Measurements from ENCODE around the gene MYOF.

MYOF gene

DNA sequence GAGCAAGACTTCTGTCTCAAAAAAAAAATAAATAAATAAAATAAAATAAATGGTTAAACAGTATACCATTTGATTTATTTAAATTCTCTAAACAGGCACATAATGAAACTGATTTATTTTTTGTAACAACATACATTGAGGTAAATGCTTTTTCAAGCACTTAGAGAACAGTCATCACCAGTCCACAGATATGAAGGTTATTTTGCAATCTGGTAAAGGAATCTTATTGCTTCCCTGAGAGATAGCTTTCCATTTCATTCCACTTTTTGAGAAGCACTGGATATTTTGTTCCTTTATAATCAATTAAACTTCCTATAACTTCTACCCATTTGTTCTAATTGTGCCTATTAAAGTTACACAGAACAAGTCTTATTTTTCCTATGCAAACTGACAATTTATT lies 19.5 kb upstream of the MYOF start:
- Histone ChIP-seq H3K4me1 (ENCODE audit: control insufficient read depth, low read depth, low read length) (no peaks in the 10 kb centered on the region), H3K9me3 (ENCODE audit: control insufficient read depth, low read depth, low read length) (no peaks in the 10 kb centered on the region), H3K9ac (ENCODE audit: low read length) (no peak overlapping the region), H3K27me3 (ENCODE audit: control insufficient read depth, insufficient read depth, low read length) (no peaks in the 10 kb centered on the region), H3K4me3 (ENCODE audit: low read length) (no peak overlapping the region), H3K27ac (ENCODE audit: low read length) (no peak overlapping the region), H3K36me3 (ENCODE audit: control insufficient read depth, low read depth, low read length) (peaks cover 30% of the 10 kb centered on the region)

DNA sequence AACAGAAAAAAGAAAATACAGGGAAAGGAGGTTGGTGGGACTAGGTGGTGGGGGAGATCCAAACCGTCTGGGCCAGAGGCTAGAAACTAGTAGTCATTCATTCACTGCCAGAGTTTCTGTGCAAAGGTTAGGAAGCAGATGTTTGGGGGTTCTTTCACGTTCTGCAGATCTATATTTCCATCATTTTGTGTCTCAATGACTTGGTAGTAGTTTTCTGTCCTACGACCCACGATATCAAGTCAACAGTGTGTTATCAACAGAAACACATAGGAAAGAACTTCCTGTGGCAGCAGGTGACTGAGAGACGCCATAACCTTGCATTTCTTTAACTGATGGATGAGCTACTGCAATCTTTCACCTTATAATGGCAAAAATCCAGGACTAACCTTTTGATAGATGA lies 16.0 kb upstream of the MYOF start:
- no peak overlapping the region for H3K27ac ChIP-seq (ENCODE audit: low read length)
- H3K27me3 ChIP-seq (ENCODE audit: control insufficient read depth, insufficient read depth, low read length) = peaks cover 12% of the 10 kb centered on the region
- H3K4me1 ChIP-seq (ENCODE audit: control insufficient read depth, low read depth, low read length) = no peaks in the 10 kb centered on the region
- H3K9ac ChIP-seq (ENCODE audit: low read length) = no peak overlapping the region
- H3K36me3 ChIP-seq (ENCODE audit: control insufficient read depth, low read depth, low read length) = peaks cover 14% of the 10 kb centered on the region
- H3K4me3 ChIP-seq (ENCODE audit: low read length) = no peak overlapping the region
- no peaks in the 10 kb centered on the region for H3K9me3 ChIP-seq (ENCODE audit: control insufficient read depth, low read depth, low read length)

DNA sequence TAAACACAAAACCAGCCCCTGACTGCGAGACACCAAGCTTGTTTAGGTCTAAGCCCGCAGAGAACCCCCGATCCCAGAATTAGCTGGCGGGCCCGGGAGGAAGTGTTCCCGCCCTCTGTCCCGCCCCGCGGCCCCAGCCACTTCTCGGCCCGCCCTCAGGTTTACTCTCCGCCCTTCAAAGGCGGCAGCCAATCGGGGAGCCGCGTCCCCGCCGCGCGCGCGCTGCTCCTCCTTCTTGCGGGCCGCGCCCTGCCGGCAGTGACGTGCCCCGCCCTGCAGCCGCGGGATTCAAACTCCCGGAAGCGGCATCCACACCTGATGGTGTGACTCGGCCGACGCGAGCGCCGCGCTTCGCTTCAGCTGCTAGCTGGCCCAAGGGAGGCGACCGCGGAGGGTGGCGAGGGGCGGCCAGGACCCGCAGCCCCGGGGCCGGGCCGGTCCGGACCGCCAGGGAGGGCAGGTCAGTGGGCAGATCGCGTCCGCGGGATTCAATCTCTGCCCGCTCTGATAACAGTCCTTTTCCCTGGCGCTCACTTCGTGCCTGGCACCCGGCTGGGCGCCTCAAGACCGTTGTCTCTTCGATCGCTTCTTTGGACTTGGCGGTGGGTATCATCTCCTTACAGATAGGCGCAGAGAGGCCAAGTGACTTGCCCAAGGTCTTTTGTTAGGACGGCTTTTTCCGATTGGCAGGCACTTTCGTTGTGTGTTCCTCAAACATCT lies 14.3 kb upstream of the MYOF start, which contains the start of gene CEP55:
TSS of gene CEP55 (plus strand) at position 291 of the 720 bp plus-strand sequence. CDS start 3,440 bp downstream, outside the sequence.
- Histone ChIP-seq H3K9ac (ENCODE audit: low read length) (peak within 1 kb of the TSS; percentile 55), H3K27ac (ENCODE audit: low read length) (no peak within 1 kb of the TSS), H3K9me3 (ENCODE audit: control insufficient read depth, low read depth, low read length) (no peaks in the 10 kb centered on the region), H3K4me1 (ENCODE audit: control insufficient read depth, low read depth, low read length) (no peaks in the 10 kb centered on the region), H3K27me3 (ENCODE audit: control insufficient read depth, insufficient read depth, low read length) (peaks cover 12% of the 10 kb centered on the region), H3K4me3 (ENCODE audit: low read length) (peak within 1 kb of the TSS; percentile 89), H3K36me3 (ENCODE audit: control insufficient read depth, low read depth, low read length) (peaks cover 4% of the 10 kb centered on the region)

DNA sequence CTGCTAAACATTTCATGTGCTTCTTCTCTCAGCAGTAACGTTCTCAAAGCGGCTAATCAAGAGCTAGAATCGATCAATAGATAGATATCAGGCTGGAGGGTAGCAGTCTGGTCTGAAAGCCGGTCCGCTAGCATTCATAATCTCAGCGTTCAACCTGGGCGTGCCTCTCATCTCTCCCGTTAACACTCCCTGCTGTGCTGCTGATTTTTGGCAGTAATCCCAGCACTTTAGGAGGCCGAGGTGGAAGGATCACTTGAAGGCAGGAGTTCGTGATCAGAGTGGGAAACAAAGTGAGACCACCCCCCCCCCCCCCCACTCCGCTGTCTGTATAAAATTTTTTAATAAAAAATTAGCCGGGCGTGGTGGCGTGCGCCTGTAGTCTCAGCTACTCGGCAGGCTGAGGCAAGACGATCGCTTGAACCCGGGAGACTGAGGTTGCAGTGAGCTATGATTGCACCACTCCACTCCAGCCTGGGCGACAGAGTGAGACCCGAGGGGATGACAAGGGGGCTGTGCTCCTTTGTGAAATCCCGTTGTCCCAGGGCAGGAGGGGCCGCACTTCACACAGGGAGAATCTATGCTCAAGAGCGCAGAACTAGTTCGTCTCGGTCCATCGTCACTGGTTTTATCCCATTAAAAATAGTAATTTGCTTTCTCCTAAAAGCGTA lies 13.7 kb upstream of the MYOF start:
- H3K27me3 ChIP-seq (ENCODE audit: control insufficient read depth, insufficient read depth, low read length) = peaks cover 12% of the 10 kb centered on the region
- peak overlapping the region; percentile 55 for H3K9ac ChIP-seq (ENCODE audit: low read length)
- peaks cover 4% of the 10 kb centered on the region for H3K36me3 ChIP-seq (ENCODE audit: control insufficient read depth, low read depth, low read length)
- no peaks in the 10 kb centered on the region for H3K4me1 ChIP-seq (ENCODE audit: control insufficient read depth, low read depth, low read length)
- peak overlapping the region; percentile 89 for H3K4me3 ChIP-seq (ENCODE audit: low read length)
- H3K27ac ChIP-seq (ENCODE audit: low read length) = no peak overlapping the region
- no peaks in the 10 kb centered on the region for H3K9me3 ChIP-seq (ENCODE audit: control insufficient read depth, low read depth, low read length)

DNA sequence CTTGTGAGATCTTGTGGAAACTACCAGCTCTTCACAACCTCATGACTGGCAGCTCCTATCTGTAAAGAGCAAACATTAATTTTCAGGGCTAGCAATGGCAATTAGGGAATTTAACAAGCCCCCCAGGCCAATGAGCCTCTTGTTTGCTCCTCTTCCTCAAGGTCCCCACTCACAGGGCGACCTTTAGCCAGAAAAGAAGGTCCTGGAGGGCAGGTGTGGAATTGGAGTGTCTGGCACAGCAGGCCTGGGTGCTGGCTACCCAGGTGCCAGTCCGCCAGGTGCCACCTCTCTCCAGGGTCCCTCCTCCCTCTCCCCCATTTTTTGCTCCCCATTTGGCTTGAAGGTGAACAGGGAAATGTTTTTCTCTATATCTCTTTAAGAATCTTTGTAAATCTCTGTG lies 12.4 kb upstream of the MYOF start:
- peaks cover 12% of the 10 kb centered on the region for H3K27me3 ChIP-seq (ENCODE audit: control insufficient read depth, insufficient read depth, low read length)
- H3K27ac ChIP-seq (ENCODE audit: low read length) = no peak overlapping the region
- no peaks in the 10 kb centered on the region for H3K36me3 ChIP-seq (ENCODE audit: control insufficient read depth, low read depth, low read length)
- H3K9ac ChIP-seq (ENCODE audit: low read length) = no peak overlapping the region
- H3K4me3 ChIP-seq (ENCODE audit: low read length) = no peak overlapping the region
- no peaks in the 10 kb centered on the region for H3K9me3 ChIP-seq (ENCODE audit: control insufficient read depth, low read depth, low read length)
- H3K4me1 ChIP-seq (ENCODE audit: control insufficient read depth, low read depth, low read length) = no peaks in the 10 kb centered on the region

DNA sequence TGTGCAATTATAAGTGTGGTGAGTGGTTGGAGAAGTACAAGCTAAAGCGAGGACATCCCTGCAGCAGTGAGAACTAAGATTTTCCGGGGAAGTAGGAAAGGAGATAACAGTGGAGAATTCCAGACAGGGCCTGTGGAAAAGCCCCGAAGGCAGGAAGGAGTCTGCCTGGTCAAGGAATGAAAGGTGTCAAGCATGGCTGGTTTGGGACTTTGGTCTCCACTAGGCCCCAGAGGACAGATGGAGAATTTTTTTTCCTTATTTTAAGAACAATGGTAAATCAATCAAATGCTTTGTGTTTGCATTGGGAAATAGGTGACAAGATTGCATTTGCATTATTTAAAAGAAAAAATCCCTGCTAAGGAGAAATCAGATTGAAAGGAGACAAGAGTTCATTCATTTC lies 11.0 kb upstream of the MYOF start:
- no peak overlapping the region for H3K9ac ChIP-seq (ENCODE audit: low read length)
- H3K9me3 ChIP-seq (ENCODE audit: control insufficient read depth, low read depth, low read length) = no peaks in the 10 kb centered on the region
- H3K27me3 ChIP-seq (ENCODE audit: control insufficient read depth, insufficient read depth, low read length) = peaks cover 12% of the 10 kb centered on the region
- H3K4me3 ChIP-seq (ENCODE audit: low read length) = no peak overlapping the region
- H3K27ac ChIP-seq (ENCODE audit: low read length) = no peak overlapping the region
- no peaks in the 10 kb centered on the region for H3K36me3 ChIP-seq (ENCODE audit: control insufficient read depth, low read depth, low read length)
- no peaks in the 10 kb centered on the region for H3K4me1 ChIP-seq (ENCODE audit: control insufficient read depth, low read depth, low read length)

DNA sequence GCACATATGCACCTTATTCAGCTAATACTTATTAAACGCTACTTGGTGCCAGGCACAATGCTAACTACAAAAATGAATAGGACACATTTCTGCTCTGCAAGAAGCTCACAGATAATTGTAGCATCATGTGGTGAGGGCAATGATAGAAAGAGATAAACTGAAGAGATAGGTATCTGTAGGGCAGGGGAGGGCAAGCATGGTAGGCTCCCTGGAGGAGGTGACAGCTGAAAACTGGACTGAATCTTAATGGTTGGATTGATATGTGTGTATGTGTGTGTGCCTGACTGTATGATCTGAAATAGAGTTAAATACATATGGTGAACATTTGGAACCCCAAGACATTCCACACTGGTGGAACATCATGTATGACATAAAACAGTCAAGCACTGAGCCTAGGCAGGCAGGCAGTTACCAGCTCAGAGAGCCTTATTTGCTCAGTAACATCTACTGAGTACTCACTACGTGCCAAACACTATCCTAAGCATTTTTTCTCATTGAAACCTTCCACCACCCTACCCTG lies 9.5 kb upstream of the MYOF start:
- Histone ChIP-seq H3K27ac (ENCODE audit: low read length) (no peak overlapping the region), H3K36me3 (ENCODE audit: control insufficient read depth, low read depth, low read length) (no peaks in the 10 kb centered on the region), H3K27me3 (ENCODE audit: control insufficient read depth, insufficient read depth, low read length) (peaks cover 12% of the 10 kb centered on the region), H3K9me3 (ENCODE audit: control insufficient read depth, low read depth, low read length) (no peaks in the 10 kb centered on the region), H3K4me3 (ENCODE audit: low read length) (no peak overlapping the region), H3K9ac (ENCODE audit: low read length) (no peak overlapping the region), H3K4me1 (ENCODE audit: control insufficient read depth, low read depth, low read length) (no peaks in the 10 kb centered on the region)

DNA sequence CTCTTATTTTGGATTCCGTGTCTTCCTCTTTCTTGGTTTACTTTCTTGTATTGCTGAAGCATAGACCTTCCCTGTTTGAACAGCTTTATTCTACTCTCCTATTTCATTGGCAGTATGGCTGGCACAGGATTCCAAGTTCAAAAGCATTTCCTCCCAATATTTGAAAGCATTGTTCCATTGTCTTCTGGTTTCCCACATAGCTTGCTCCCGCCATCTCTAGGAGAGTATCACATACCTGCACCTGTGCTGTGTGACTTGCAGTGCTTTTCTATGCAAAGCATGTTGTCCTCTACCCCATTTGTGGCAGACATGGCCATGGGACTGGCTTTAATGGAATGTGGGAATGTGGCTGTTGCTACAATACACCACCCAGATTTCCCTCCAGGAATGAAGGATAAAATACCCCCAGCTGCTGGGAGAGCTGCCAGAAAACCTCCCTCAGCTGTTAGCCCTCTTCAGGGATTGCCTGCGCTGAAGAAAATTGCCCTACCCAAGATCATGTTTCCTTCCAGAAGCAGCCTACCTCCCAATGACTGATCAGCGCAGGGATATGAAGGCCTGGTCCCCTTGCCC lies 6.9 kb upstream of the MYOF start:
- Histone ChIP-seq H3K4me1 (ENCODE audit: control insufficient read depth, low read depth, low read length) (no peaks in the 10 kb centered on the region), H3K27ac (ENCODE audit: low read length) (no peak overlapping the region), H3K4me3 (ENCODE audit: low read length) (no peak overlapping the region), H3K9ac (ENCODE audit: low read length) (no peak overlapping the region), H3K36me3 (ENCODE audit: control insufficient read depth, low read depth, low read length) (no peaks in the 10 kb centered on the region), H3K27me3 (ENCODE audit: control insufficient read depth, insufficient read depth, low read length) (no peaks in the 10 kb centered on the region), H3K9me3 (ENCODE audit: control insufficient read depth, low read depth, low read length) (no peaks in the 10 kb centered on the region)

DNA sequence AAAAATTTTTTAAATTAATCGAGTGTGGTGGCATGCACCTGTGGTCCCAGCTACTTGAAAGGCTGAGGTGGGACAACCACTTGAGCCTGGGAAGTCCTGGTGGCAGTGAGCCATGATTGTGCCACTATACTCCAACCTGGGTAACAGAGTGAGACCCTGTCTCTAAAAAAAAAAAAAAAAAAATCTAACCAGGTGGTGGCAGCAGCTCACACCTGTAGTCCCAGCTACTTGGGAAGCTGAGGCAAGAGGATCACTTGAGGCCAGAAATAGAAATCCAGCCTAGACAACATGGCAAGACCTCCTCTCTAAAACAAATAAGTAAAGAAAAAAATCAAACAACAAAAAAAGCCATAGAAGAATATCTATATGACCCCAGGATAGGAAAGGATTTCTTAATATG lies 3.6 kb upstream of the MYOF start:
- H3K27me3 ChIP-seq (ENCODE audit: control insufficient read depth, insufficient read depth, low read length) = peaks cover 18% of the 10 kb centered on the region
- H3K9me3 ChIP-seq (ENCODE audit: control insufficient read depth, low read depth, low read length) = no peaks in the 10 kb centered on the region
- H3K4me3 ChIP-seq (ENCODE audit: low read length) = no peak overlapping the region
- peaks cover 5% of the 10 kb centered on the region for H3K4me1 ChIP-seq (ENCODE audit: control insufficient read depth, low read depth, low read length)
- no peak overlapping the region for H3K27ac ChIP-seq (ENCODE audit: low read length)
- no peaks in the 10 kb centered on the region for H3K36me3 ChIP-seq (ENCODE audit: control insufficient read depth, low read depth, low read length)
- H3K9ac ChIP-seq (ENCODE audit: low read length) = no peak overlapping the region

DNA sequence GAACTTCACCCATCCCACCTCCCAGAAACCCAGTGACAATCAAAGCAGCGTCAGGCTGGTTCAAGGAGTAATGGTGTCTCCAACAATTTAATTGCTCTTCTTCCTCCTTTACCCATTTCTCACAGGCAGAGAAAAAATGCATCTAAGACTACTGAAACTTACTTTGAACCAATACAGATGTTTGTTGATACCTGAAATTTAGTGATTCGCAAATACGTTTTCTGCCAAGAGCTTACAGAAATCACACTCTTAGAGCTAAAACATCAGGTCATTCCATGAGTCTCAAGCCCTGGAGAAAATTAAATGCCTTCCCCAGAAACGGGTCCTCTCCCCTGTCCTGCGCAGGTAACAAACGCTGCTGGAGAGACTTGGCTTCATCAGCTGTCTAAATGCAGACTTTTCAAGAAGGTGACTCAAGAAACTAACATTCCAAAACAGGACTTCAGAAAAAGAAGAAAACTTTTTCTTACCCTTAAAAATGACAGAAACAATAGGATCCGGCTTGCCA lies 443 bp downstream of the MYOF start:
- H3K27ac ChIP-seq (ENCODE audit: low read length) = no peak overlapping the region
- peaks cover 5% of the 10 kb centered on the region for H3K4me1 ChIP-seq (ENCODE audit: control insufficient read depth, low read depth, low read length)
- peak overlapping the region; percentile 67 for H3K9ac ChIP-seq (ENCODE audit: low read length)
- peak overlapping the region; percentile 94 for H3K4me3 ChIP-seq (ENCODE audit: low read length)
- H3K36me3 ChIP-seq (ENCODE audit: control insufficient read depth, low read depth, low read length) = no peaks in the 10 kb centered on the region
- H3K9me3 ChIP-seq (ENCODE audit: control insufficient read depth, low read depth, low read length) = no peaks in the 10 kb centered on the region
- peaks cover 18% of the 10 kb centered on the region for H3K27me3 ChIP-seq (ENCODE audit: control insufficient read depth, insufficient read depth, low read length)

DNA sequence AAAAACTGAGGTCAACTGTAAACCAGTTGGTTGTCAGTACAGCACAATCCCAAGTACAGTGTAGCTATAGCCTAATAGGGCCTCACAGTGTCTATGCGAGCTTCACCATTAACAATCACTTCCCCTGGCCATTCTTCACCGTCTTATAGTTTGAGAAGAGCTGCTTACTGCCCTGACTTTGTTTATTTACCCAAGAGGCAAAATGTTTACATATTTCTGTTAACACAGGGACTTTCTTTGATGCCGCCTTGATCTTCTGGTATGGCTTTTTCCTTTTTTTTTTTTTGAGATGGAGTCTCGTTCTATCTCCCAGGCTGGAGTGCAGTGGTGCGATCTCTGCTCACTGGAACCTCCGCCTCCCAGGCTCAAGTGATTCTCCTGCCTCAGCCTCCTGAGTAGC lies 3.3 kb downstream of the MYOF start:
- Histone ChIP-seq H3K9ac (ENCODE audit: low read length) (no peak overlapping the region), H3K4me1 (ENCODE audit: control insufficient read depth, low read depth, low read length) (peaks cover 5% of the 10 kb centered on the region), H3K9me3 (ENCODE audit: control insufficient read depth, low read depth, low read length) (no peaks in the 10 kb centered on the region), H3K27me3 (ENCODE audit: control insufficient read depth, insufficient read depth, low read length) (peaks cover 18% of the 10 kb centered on the region), H3K27ac (ENCODE audit: low read length) (no peak overlapping the region), H3K4me3 (ENCODE audit: low read length) (no peak overlapping the region), H3K36me3 (ENCODE audit: control insufficient read depth, low read depth, low read length) (no peaks in the 10 kb centered on the region)

All from iPS-18a (cell line).